NCI-H2227 treated with DMSO at 0.1 percent for 48 hours (cell line): ENCODE data around the gene SCN9A.

Experiments
- DNase-seq: peaks from one replicate; lab custom pipeline; 2025; lab: John Stamatoyannopoulos, UW

The SCN9A gene

GRCh38 chr2:166173263-166173662 lies 202.5 kb downstream of the SCN9A start:
- peak; percentile 97 for DNase-seq

GRCh38 chr2:166171216-166171615 lies 204.5 kb downstream of the SCN9A start:
- no peak for DNase-seq

GRCh38 chr2:166170356-166170755 lies 205.4 kb downstream of the SCN9A start:
- no peak for DNase-seq

GRCh38 chr2:166167449-166167848 lies 208.3 kb downstream of the SCN9A start:
- DNase-seq, result no peak

- DNase-seq, result no peak
These were observed 212.0 kb downstream of the SCN9A start for GRCh38 chr2:166163775-166164174.

DNA sequence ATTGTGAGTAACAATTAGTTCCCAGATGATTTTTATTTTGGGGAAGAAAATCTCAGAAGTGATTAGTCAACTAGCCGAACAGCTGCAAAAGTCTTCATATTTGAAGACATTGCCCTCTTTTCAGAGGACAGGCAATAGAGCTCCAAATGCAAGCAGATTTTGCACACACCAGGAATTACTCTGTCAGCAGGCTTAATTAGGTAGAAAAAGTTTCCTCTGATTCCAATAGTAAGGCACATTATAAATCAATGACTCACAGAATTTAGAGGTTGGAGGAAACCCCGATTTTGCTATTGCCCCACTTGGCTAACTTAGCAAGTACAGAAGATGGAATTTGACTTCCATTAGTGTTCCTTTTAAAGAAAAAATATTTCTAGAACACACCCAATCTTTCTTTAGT lies 217.2 kb downstream of the SCN9A start:
- no peak for DNase-seq

DNA sequence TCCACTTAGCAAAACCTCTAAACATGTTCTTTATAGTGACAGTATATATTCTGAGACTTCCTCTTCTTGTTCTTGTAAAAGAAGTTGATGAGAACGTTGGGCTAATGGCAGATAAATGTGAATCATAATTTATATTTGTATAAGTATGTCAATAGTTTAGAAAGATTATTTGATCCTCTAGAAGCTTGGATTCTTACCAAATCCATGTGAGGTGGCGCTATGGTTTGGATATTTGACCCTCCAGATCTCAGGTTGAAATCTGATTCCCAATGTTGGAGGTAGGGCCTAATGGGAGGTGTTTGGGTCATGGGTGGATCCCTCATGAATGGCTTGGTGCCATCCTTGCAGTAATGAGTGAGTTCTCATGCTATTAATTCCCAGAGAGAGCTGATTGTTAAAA lies 218.2 kb downstream of the SCN9A start:
- no peak for DNase-seq

GRCh38 chr2:166156985-166157490 lies 218.7 kb downstream of the SCN9A start:
- no peak for DNase-seq

DNA sequence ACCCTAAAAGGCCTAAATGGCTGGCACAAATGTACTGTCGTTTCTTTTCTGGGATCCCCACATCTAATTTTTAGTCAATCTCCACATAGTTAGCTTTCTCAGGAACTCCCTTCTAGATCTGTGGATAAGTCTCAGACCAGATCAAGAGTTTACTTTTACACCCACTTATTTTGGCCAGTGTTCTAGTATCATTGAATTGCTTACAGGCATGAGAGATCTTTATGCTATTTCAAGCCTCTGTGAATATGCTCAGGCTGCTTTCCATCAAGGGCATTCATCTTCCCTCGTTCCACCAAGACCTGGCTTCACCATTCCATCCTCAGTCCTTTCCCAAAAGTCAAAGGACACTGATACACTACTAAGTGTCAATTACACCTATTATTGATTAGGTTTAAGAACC lies 220.2 kb downstream of the SCN9A start:
- DNase-seq, result no peak

GRCh38 chr2:166154685-166155338 lies 220.9 kb downstream of the SCN9A start:
- DNase-seq, result no peak

GRCh38 chr2:166152064-166152463 lies 223.7 kb downstream of the SCN9A start:
- DNase-seq, result no peak

GRCh38 chr2:166148500-166149400 lies 227.0 kb downstream of the SCN9A start:
- DNase-seq, result peak; percentile 82

GRCh38 chr2:166147883-166148282 lies 227.9 kb downstream of the SCN9A start:
- no peak for DNase-seq
